Right renal cortex interstitium (tissue), 3 donors: ENCODE data around the gene CD99L2. TPM values are rescaled to one million over a fixed set of nuclear protein-coding genes. Genes with fewer than 3 reads are reported as not detected.
"Not testable (repeated sequence)": the region's sequence is repeated elsewhere in the genome, so short reads cannot be mapped to it uniquely, and the experiment has no call there.

Experiments
- DNase-seq, 3 donors: peaks; one replicate each; pipeline ENCODE4 v3.0.0-alpha.2; 2013; ENCODE audit warnings: low read depth in 3 of 3, low spot score in 2 of 3
- polyA plus RNA-seq, 3 donors: library from polyadenylated mRNA; unstranded; fragments of 120-200 nt; gene quantifications; one replicate each; pipeline ENCODE4 v1.2.1, GENCODE V29; 2013; ENCODE audit not compliant: insufficient read length in 3 of 3

Gene CD99L2
- polyA plus RNA-seq, 3 donors: 40.2 to 42.6 (median 42.5) TPM

DNA sequence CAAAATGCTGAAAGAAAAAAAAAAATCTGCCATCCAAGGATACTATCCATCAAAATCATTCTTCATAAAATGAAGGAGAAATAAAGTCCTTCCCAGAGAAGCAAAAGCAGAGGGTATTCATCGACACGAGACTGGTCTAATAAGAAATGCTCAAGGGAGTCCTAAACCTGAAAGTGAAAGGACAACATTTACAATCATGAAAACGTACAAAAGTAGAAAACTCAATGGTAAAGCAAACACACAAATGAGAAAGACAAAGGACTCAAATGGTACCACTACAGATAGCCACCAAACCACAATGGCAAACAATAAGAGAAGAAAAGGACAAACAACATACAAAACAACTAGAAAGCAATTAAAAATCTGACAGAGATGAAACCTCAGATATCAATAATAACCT is 41.0 kb downstream of the CD99L2 start:
- no peak for DNase-seq

GRCh38 chrX:150856785-150857184 is 41.7 kb downstream of the CD99L2 start:
- DNase-seq: no peak

- DNase-seq: no peak
These were observed 42.4 kb downstream of the CD99L2 start for GRCh38 chrX:150856101-150856500.

DNA sequence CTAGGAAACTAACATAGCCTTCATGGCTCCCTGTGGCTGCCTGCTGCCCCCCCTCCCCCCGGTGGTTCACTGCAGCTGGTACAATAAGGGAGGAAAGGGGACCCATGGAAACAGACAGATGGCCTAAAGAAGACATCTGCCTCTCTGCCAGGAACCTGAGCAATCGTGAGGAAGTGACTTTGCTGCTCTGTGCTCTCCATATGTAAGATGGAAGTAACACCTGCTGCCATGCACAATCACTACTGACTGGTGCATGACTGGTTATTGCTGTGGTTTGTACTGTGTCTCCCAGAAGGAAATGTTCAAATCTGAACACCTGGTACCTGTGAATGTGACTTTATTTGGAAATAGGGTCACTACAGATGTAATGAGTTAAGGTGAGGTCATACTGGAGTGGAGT is 43.6 kb downstream of the CD99L2 start:
- no peak for DNase-seq

DNA sequence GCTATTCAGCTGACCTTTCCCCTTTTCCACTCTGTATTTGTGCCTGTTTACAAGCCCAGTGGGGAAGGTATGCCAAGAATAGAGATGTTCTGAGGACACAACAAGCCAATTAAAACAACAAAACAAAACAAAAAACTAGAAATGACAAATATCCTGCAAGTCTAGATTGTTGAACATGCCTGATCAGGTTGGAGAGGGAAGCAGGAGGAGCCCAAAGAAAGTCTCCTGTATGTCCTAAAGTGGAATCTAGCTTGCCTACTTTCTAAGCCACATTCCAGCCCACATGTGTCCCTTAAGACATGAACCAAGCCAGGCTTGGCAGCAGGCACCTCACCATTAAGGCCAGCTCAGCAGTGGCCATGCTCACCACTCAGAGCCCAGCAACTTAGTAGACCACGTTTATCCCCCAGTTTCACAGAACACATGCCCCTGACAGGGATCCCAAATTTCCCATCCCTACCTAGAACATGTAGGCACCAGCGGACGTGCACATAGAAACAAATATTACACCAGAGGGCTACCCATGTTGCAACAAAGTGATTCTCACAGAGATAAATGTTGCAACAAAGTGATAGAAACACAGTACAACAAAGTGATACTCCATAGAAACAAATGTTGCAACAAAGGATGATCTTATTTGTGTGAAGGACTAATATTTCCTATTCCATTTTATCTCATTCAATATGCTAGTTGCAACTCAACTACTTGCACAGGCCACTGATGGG is 48.3 kb downstream of the CD99L2 start:
- no peak for DNase-seq

DNA sequence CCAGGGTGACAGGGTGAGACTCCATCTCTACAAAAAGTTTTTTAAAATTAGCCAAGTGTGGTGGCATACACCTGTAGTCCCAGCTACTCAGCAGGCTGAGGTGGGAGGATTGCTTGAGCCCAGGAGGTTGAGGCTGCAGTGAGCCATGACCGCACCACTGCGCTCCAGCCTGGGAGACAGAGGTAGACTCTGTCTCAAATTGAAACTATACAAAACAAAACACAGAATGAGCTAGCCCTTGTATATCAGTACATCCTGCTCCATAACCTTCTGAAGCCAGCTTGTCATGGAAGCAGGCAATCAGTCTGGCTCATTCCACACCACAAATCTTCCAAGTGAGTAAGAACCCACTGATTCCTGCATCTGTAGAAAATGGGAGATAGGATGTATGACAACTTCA is 49.0 kb downstream of the CD99L2 start:
- DNase-seq: no peak

DNA sequence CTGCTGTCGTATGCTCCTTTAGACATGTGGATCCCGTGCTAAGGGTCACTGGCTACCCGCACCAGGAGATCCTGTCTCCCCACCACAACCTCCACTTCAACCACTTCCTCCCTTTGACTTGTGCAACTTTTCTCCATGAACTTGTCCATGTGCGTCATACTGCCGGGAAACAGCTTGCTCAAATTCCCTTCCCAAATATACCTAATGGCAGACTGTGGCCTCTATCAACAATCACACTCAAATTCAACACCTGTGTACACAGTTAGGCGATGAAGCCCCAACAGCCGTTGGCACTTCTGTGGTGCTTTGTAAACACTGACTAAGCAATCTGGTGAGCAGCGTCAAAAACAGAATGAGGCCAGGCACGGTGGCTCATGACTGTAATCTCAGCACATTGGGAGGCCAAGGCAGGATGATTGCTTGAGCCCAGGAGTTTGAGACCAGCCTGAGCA is 49.5 kb downstream of the CD99L2 start:
- no peak for DNase-seq

DNA sequence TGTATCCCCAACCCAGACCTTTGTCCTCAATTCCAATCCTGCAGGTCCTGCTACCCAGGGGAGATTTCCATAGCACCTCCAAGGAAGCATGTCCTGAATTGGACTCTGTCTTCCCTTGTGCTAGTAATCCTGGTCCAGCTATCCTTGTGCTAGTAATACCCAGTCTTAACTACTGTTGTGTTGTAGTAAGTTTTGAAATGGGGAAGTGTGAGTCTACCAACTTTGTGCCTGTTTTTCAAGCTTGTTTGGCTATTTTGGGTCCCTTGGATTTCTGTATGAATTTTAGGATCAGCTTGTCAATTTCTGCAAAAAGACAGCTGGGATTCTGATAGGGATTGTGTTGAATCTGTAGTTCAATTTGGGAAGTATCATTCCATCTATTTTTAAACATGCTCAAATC is 51.4 kb downstream of the CD99L2 start:
- no peak for DNase-seq

GRCh38 chrX:150846130-150846529 is 52.3 kb downstream of the CD99L2 start:
- no peak for DNase-seq

DNA sequence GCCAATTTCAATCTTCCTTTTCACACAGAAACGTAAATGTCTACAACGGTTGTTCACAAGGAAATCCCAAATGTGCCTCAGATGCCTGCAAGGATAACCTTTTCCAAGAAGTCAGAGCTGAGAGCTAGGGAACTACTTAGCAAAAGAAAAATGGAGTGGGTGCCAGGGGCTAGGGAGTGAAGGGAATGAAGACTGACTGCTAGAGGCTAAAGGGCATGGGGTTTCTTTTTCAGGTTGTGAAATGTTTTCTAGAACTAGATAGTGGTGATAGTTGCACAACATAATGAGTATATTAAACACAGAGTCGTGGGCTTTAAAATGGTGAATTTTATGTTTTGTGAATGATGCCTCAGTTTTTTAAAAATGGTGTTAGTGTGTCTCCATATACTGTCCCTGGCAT is 53.4 kb downstream of the CD99L2 start:
- DNase-seq: no peak

DNA sequence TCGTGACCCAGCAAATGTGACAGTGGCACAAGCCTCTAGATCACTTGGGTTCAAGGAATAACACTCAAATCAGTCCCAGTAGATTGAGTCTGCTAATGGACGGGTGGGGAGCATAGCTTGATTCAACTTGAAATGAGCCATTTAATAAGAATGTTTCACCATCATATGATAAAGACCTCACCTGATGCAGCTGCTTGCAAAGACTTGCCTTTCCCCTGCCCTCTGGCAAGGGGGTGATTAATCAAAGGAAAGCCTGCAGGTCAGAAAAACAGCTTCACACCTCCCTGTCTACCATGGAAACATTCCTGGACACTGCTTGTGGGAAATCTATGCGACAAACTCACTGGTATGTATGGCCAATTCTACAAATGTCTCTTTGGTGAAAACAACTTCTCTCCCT is 54.5 kb downstream of the CD99L2 start:
- DNase-seq: no peak

DNA sequence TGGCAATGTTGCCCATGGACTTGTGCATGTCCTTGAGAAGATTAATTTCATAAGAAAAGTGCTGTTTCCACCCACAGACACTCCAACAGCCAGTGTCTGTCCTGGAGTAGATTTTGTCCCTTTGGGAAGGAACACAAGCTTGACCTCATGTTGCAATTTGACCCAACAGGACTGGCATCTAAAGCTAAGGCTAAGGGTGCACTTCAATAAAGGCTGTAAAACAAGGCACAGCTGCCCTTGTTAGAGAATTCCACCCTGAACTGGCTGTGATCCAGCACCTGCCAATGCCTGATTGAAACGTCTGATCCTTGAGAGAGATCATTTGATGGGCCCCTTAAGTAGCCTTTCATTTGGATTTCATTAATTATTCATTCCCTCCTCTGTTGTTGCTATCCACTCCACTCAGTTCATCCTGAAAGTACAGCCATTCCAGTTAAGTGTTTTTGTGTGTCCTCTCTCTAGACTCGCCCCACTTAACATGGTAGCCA is 56.2 kb downstream of the CD99L2 start:
- DNase-seq: no peak

DNA sequence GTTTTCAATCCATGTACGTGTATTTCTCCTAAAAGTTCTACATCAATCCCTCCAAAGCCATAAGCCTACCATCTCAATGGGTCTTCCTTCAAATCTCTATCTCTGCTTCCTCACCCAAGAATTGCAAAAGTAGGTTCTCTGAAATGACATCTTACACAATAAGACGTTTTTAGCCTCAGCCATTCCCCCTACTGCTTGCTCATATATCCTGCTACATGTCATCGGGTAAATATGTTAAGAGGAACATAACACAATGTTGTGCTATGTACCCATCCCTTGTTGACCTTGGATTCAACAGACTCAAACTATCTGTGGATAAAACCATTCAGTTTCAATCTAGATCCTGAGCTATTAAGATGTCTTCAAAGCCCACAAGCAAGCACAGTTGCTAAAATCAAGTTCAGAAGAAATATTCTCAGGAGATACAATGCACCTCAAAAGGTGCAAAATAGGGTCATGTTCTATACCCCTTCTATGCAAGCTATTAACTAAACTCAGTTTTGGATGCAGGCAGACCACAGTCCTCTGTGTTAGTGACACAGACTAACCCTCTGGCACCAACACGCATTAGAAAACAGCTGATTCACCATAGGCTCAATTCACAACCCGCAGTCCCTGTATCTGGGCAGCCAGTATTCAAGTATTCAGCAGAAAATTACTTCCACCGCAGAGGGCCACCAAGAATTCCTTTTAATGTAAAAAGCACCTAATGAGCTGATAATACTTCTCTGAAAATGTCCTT is 56.8 kb downstream of the CD99L2 start:
- no peak for DNase-seq

DNA sequence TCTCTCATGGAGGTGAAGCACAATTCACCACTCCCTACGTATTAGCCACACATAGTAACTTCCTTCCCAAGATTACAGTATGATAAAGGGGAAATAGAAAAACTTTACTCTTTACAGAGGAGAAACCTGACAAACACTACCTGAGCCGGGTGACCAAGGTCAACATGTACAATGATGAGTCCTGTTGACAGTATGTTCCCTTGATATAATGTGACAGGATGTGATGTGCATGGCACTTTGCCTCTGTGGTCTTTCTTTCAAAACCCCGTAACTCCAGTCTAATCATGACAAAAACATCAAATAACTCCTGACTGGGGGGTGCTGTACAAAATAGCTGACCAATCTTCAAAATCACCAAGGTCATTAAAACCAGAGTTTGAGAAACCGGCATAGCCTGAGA is 60.6 kb downstream of the CD99L2 start:
- DNase-seq: no peak

DNA sequence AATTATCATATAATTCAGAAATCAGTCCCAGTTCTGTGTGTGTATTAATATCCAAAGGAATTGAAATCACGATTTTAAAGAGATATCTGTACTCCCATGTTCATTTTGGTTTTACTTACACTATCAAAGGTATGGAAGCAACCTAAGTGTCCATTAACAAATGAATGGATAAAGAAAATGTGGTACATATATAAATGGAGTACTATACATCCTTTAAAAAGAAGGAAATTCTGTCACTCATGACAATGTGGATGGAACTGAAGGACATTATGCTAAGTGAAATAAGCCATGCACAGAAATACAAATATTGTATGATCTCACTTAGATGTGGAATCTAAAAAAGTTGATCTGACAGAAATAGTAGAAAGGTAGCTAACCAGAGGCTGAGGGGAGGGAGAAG is 63.8 kb downstream of the CD99L2 start:
- no peak for DNase-seq

DNA sequence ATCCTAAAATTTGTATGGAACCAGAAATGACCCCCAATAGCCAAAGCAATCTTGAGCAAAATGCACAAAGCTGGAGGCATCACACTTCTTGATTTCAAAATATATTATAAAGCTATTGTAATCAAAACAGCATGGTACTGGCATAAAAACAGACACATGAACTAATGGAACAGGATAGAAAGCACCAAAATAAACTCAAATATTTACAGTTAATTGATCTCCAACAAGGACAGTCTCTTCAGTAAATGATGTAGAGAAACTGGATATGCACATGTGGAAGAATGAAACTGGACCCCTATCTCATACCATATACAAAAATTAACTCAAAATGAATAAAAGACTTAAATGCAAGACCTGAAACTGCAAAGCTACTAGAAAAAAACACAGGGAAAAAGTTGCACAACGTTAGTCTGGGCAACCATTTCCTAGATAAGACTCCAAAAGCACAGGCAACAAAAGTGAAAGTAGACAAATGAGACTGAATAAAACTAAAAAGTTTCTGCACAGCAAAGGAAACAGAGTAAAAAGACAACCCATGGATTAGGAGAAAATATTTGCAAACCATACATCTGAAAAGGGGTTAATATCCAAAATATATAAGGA is 64.9 kb downstream of the CD99L2 start:
- no peak for DNase-seq

DNA sequence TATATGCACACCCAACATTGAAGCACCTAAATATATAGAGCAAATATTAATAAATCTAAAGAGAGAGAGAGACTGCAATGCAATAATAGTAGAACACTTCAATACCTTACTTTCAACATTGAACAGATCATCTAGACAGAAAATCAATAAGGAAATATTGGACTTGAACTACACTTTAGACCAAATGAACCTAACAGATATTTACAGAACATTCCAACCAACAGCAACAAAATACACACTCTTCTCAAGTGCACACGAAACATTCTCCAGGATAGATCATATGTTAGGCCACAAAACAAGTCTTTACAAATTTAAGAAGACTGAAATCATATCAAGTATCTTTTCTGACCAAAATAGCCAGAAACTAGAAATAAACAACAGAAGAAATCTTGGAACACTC is 66.6 kb downstream of the CD99L2 start:
- DNase-seq: no peak

- DNase-seq: no peak
These were observed 69.7 kb downstream of the CD99L2 start for GRCh38 chrX:150828785-150829184.

DNA sequence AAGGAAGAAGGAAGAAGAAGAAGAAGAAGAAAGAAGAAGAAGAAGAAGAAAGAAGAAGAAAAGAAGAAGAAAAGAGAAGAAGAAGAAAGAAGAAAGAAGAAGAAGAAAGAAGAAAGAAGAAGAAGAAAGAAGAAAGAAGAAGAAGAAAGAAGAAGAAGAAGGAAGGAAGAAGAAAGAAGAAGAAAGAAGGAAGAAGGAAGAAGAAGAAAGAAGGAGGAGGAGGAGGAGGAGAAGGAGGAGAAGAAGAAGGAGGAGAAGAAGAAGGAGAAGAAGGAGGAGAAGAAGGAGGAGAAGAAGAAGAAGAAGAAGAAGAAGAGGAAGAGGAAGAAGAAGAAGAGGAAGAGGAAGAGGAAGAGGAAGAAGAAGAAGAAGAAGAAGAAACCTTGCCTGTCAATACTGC is 74.1 kb downstream of the CD99L2 start:
- not testable (repeated sequence) for DNase-seq

DNA sequence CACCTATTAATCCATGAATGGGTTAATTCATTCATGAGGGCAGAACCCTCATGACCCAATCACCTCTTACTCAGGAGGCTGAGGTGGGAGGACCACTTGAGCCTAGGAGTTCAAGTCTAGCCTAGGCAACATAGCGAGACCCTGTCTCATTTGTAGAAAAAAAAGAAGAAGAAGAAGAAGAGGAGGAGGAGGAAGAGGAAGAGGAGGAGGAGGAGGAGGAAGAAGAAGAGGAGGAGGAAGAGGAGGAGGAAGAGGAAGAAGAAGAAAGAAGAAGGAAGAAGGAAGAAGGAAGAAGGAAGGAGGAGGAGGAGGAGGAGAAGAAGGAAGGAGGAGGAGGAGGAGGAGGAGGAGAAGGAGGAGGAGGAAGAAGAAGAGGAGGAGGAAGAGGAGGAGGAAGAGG is 74.6 kb downstream of the CD99L2 start:
- not testable (repeated sequence) for DNase-seq

GRCh38 chrX:150821971-150822370 is 76.5 kb downstream of the CD99L2 start:
- no peak for DNase-seq

DNA sequence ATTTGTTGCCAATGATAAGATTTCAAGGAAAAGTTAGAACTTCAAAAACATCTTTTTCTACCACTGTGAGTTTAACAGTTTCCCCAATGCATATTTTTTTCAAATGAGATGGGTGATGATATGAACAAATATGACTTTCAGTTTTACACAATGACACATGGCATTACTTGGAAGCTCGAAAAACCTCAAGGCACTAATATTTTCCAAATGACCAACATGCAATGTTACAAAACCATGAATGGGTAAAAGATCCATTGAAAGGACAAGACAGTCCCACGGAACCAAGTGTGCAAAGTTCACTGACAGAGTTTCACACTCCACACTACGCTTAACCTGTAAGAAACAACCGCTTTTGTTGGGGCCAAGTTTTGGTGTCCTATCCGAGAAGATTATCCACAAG is 84.5 kb downstream of the CD99L2 start:
- DNase-seq: no peak
